Measurements from ENCODE around the gene REV1.
"Not testable (repeated sequence)": the region's sequence is repeated elsewhere in the genome, so short reads cannot be mapped to it uniquely, and the experiment has no call there.

REV1 gene

DNA sequence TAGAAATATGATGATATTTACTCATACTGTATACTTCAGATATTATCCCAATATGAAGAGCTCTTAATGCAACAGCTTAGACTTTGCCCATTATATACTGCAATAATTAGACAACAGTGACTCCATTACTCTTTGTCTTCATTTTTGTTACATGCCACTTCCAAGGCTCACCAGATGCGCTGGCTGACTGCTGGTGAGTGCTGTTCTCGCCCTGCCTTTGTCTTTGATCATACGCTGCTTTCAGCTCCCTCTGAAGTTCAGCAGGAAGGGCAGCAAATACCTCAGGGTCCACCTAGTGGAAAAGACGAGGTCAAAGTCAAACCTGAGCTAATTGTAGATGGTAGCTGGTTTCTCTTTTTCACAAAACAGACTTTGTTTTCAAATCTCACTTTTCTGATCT lies 86.3 kb downstream of the REV1 start:
- DNase-seq (ENCODE audit: low read depth), result peak; percentile 38

- DNase-seq (ENCODE audit: low read depth), result no peak
These were observed 86.7 kb downstream of the REV1 start for GRCh38 chr2:99403084-99403483.

- DNase-seq (ENCODE audit: low read depth), result no peak
These were observed 88.0 kb downstream of the REV1 start for GRCh38 chr2:99401841-99402240.

- no peak for DNase-seq (ENCODE audit: low read depth)
These were observed 90.0 kb downstream of the REV1 start for GRCh38 chr2:99399795-99400194.

- no peak for DNase-seq (ENCODE audit: low read depth)
These were observed 90.8 kb downstream of the REV1 start for GRCh38 chr2:99399063-99399462.

GRCh38 chr2:99398303-99398702 lies 91.5 kb downstream of the REV1 start:
- DNase-seq (ENCODE audit: low read depth), result no peak

- DNase-seq (ENCODE audit: low read depth), result no peak
These were observed 92.4 kb downstream of the REV1 start for GRCh38 chr2:99397266-99397920.

- no peak for DNase-seq (ENCODE audit: low read depth)
These were observed 94.2 kb downstream of the REV1 start for GRCh38 chr2:99395589-99396130.

GRCh38 chr2:99389946-99390345 lies 99.9 kb downstream of the REV1 start:
- DNase-seq (ENCODE audit: low read depth), result peak; percentile 24

- DNase-seq (ENCODE audit: low read depth), result peak; percentile 60
These were observed 100.4 kb downstream of the REV1 start for GRCh38 chr2:99389371-99389770.

GRCh38 chr2:99388892-99389291 lies 100.9 kb downstream of the REV1 start:
- no peak for DNase-seq (ENCODE audit: low read depth)

DNA sequence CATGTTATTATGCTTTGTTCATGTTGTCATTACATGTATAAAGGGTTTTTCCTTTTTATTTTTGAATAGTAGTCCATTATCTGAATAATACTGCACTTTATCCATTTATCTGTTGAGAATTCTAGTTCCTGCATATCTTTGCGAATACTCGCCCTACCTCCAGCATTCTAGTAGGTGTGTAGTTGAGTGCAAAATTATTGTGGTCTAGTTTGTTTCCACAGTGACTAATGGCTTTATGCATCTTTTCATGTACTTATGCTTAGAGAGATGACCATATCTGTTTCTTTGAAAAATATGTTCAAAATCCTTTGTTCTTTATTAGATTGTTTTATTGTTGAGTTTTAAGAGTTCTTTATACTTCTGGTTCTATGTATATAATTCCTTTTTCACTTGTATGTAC lies 103.8 kb downstream of the REV1 start:
- DNase-seq (ENCODE audit: low read depth), result peak; percentile 52

DNA sequence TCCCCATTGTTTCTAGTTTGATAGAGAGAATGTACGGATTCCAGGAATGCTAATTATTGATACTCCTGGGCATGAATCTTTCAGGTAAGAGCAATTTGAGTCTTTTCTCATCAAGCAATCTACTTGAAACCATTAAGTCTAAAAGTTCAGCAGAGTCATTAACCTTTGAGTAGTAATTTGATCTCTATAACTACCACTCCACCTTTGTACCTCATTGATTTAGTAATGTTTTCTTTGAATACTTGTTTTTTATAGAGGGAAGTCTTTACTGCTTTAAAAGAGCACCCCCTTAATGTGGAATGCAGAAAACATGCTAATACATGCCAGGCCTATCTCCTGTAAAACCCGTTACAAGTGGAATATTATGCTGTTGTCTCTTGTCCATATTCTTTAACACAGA lies 107.7 kb downstream of the REV1 start:
- DNase-seq (ENCODE audit: low read depth), result no peak

- no peak for DNase-seq (ENCODE audit: low read depth)
These were observed 109.3 kb downstream of the REV1 start for GRCh38 chr2:99380376-99381010.

- no peak for DNase-seq (ENCODE audit: low read depth)
These were observed 111.9 kb downstream of the REV1 start for GRCh38 chr2:99377879-99378278.

GRCh38 chr2:99376254-99376864 lies 113.5 kb downstream of the REV1 start:
- DNase-seq (ENCODE audit: low read depth), result no peak

- no peak for DNase-seq (ENCODE audit: low read depth)
These were observed 115.1 kb downstream of the REV1 start for GRCh38 chr2:99374747-99375146.

DNA sequence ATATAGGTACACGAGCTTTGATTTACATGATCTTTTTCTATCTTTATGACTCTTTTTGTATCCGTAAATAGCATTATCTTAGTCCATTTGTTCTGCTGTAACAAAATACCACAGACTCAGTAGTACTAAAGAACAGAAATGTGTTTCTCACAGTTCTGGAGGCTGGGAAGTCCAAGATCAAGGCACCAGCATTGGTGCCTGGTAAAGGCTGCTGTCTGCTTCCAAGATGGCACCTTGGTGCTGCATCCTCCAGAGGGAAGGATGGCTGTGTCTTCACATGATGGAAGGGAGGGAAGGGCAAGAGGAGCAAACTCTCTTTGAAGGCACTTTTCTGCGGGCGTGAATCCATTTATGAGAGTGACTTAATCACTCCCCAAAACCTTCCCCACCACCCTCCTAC lies 116.7 kb downstream of the REV1 start:
- no peak for DNase-seq (ENCODE audit: low read depth)

DNA sequence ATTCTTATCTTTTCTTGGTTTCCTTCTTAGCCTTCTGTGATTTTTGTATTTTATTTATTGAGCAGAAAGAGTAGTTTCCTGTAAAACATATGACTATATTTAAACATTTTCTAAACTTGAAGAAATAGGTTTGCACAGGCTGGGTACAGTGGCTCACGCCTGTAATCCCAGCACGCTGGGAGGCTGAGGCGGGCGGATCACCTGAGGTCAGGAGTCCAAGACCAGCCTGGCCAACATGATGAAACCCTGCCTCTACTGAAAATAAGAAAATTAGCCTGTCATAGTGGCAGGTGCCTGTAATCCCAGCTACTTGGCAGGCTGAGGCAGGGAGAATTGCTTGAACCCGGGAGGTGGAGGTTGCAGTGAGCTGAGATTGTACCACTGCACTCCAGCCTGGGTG lies 121.0 kb downstream of the REV1 start:
- not testable (repeated sequence) for DNase-seq (ENCODE audit: low read depth)

DNA sequence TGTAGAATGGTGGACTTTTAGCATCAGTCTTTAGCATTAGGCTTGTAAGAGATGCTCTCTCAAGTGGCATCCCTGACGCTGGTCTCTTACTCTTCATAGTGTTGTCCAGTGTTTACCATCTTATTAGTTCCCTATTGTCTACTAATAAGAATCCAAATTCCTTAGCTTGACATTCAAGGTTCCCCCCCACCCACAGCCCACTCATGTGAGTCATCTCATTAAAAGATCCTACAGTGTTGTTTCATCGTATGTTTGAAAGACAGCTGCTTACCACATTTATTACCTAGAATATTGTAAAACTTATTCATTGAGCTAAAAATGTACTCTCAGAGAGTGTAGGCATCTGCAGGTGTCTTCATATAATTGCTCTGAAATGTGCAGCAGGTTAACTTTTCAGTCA lies 124.2 kb downstream of the REV1 start:
- DNase-seq (ENCODE audit: low read depth), result no peak

GRCh38 chr2:99356853-99357252 lies 133.0 kb downstream of the REV1 start:
- no peak for DNase-seq (ENCODE audit: low read depth)

DNA sequence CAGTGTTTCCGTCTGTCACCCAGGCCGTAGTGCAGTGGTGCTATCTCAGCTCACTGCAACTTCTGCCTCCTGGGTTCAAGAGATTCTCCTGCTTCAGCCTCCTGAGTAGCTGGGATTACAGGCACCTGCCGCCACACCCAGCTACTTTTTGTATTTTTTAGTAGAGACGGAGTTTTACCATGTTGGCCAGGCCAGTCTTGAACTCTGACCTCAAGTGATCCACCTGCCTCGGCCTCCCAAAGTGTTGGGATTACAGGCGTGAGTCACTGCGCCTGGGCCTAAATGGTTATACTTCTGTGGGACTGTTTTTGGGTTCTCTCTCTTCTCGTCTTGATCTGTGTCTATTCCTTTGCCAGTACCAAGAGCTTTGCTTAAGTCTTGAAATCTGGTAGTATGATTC lies 135.0 kb downstream of the REV1 start:
- not testable (repeated sequence) for DNase-seq (ENCODE audit: low read depth)

GRCh38 chr2:99354070-99354469 lies 135.7 kb downstream of the REV1 start:
- DNase-seq (ENCODE audit: low read depth), result peak; percentile 23

Measured in iris pigment epithelial cell (primary cell).